Stimulated activated CD4-positive, alpha-beta T cell treated with anti-CD3 and anti-CD28 coated beads, Interleukin-1b, Interleukin-23, amount 100 ng/mL, for 24 hours (primary cell): ENCODE data around the gene COIL.

Source experiments
- DNase-seq, 4 experiments: peaks; one replicate each; pipeline ENCODE4 v3.0.0-alpha.2; 2020; ENCODE audit warnings: low read depth in 4 of 4, low spot score in 1 of 4

The COIL gene

GRCh38 chr17:56910509-56911235 is 50.2 kb downstream of the COIL start:
- DNase-seq: no peak

- no peak for DNase-seq
These were observed 50.9 kb downstream of the COIL start for GRCh38 chr17:56909742-56910508.

GRCh38 chr17:56908001-56908542 is 52.8 kb downstream of the COIL start:
- no peak for DNase-seq

- no peak for DNase-seq
These were observed 57.3 kb downstream of the COIL start for GRCh38 chr17:56903560-56903959.

- no peak for DNase-seq
These were observed 58.5 kb downstream of the COIL start for GRCh38 chr17:56902348-56902747.

- no peak for DNase-seq
These were observed 61.4 kb downstream of the COIL start for GRCh38 chr17:56899403-56899802.

GRCh38 chr17:56898874-56899273 is 62.0 kb downstream of the COIL start:
- no peak for DNase-seq

- no peak for DNase-seq
These were observed 63.0 kb downstream of the COIL start for GRCh38 chr17:56897646-56898424.

- DNase-seq: no peak
These were observed 63.9 kb downstream of the COIL start for GRCh38 chr17:56896968-56897359.

- no peak for DNase-seq
These were observed 64.5 kb downstream of the COIL start for GRCh38 chr17:56896217-56896967.

GRCh38 chr17:56894859-56895455 is 65.9 kb downstream of the COIL start:
- no peak for DNase-seq

- DNase-seq: no peak
These were observed 67.3 kb downstream of the COIL start for GRCh38 chr17:56893503-56893902.

- DNase-seq: no peak
These were observed 68.5 kb downstream of the COIL start for GRCh38 chr17:56892333-56892732.

- peak in 2 of 4 experiments; percentile 30 to 36 for DNase-seq
These were observed 69.1 kb downstream of the COIL start for GRCh38 chr17:56891751-56892150.

- DNase-seq: no peak
These were observed 69.8 kb downstream of the COIL start for GRCh38 chr17:56890906-56891674.

- DNase-seq: no peak
These were observed 70.5 kb downstream of the COIL start for GRCh38 chr17:56890390-56890789.
